GM19395 (cell line): Measurements from ENCODE around the gene DIP2C.
A peak's percentile ranks its signal among the peaks of the same experiment; 100 is the strongest.
"Not testable (repeated sequence)": the region's sequence is repeated elsewhere in the genome, so short reads cannot be mapped to it uniquely, and the experiment has no call there.

Experiments
- ATAC-seq: cut with Tn5 transposase; IDR thresholded peaks from one replicate; pipeline ENCODE4 v1.9.1; 2021; ENCODE audit warnings: mild to moderate bottlenecking, moderate library complexity; ENCODE audit not compliant: unreplicated experiment

The DIP2C gene

GRCh38 chr10:488933-489215, 200.6 kb downstream of the DIP2C start:
- no peak for ATAC-seq

- no peak for ATAC-seq
Measured at GRCh38 chr10:488081-488932, 201.2 kb downstream of the DIP2C start.

GRCh38 chr10:486666-487322, 202.7 kb downstream of the DIP2C start:
- no peak for ATAC-seq

- ATAC-seq = no peak
Measured at GRCh38 chr10:486206-486605, 203.3 kb downstream of the DIP2C start.

GRCh38 chr10:485776-486175, 203.7 kb downstream of the DIP2C start:
- no peak for ATAC-seq

GRCh38 chr10:484925-485661, 204.4 kb downstream of the DIP2C start:
- ATAC-seq = peak; percentile 82

- peak; percentile 76 for ATAC-seq
Measured at GRCh38 chr10:484441-484924, 205.0 kb downstream of the DIP2C start.

- no peak for ATAC-seq
Measured at GRCh38 chr10:483261-483660, 206.2 kb downstream of the DIP2C start.

GRCh38 chr10:482848-483247, 206.6 kb downstream of the DIP2C start:
- ATAC-seq = no peak

- ATAC-seq = no peak
Measured at GRCh38 chr10:482051-482501, 207.4 kb downstream of the DIP2C start.

GRCh38 chr10:481628-482027, 207.8 kb downstream of the DIP2C start:
- ATAC-seq = no peak

- no peak for ATAC-seq
Measured at GRCh38 chr10:480928-481552, 208.4 kb downstream of the DIP2C start.

- no peak for ATAC-seq
Measured at GRCh38 chr10:480498-480927, 209.0 kb downstream of the DIP2C start.

GRCh38 chr10:479706-480497, 209.6 kb downstream of the DIP2C start:
- not testable (repeated sequence) for ATAC-seq

GRCh38 chr10:478471-479245, 210.8 kb downstream of the DIP2C start:
- ATAC-seq = no peak

GRCh38 chr10:477620-478019, 211.8 kb downstream of the DIP2C start:
- no peak for ATAC-seq

GRCh38 chr10:476455-476780, 213.1 kb downstream of the DIP2C start:
- no peak for ATAC-seq

- ATAC-seq = no peak
Measured at GRCh38 chr10:475709-476454, 213.6 kb downstream of the DIP2C start.

- no peak for ATAC-seq
Measured at GRCh38 chr10:474946-475345, 214.5 kb downstream of the DIP2C start.
